Adipose tissue (tissue), 3 donors: ENCODE results near the gene TPM2. TPM values are rescaled to one million over a fixed set of nuclear protein-coding genes. Genes with fewer than 3 reads are reported as not detected.
"Not testable (repeated sequence)": the region's sequence is repeated elsewhere in the genome, so short reads cannot be mapped to it uniquely, and the experiment has no call there.

Experiments
- H3K27ac ChIP-seq: one replicate; pipeline ENCODE4 v1.5.1; 2013; ENCODE audit warnings: low read depth, low read length
- WGBS, 3 donors: extraction: QIAGEN DNeasy Blood & Tissue Kit; methylation state at CpG; one replicate each; pipeline ENCODE4 v1.1.7; 2013; 5-methylcytosine and 5-hydroxymethylcytosine counted together
- polyA plus RNA-seq, 3 donors: library from polyadenylated mRNA; stranded (reverse); fragments of 200-250 nt; gene quantifications; one replicate each; pipeline ENCODE4 v1.2.3, GENCODE V29; 2013
- donor health status: healthy with polysubstance abuse.
- donor health status: Bipolar disorder and iron deficiency.
- donor health status: healthy.

Gene TPM2
- polyA plus RNA-seq, 3 donors: 59.0 to 552 (median 253) TPM

- H3K27ac ChIP-seq: no peak overlapping the region
- WGBS, 3 donors: 0 to 1% (median 0%) methylated on average over 58 of the region's 58 CpGs
Measured at GRCh38 chr9:35646533-35647265, 43.0 kb downstream of the TPM2 start.

- H3K27ac ChIP-seq: no peak overlapping the region
- 0 to 1% (median 1%) methylated on average over 11 of the region's 11 CpGs for WGBS, 3 donors
Measured at GRCh38 chr9:35646153-35646532, 43.6 kb downstream of the TPM2 start.

GRCh38 chr9:35645736-35646135 lies 44.0 kb downstream of the TPM2 start:
- 28 to 49% (median 42%) methylated on average over 10 of the region's 10 CpGs for WGBS, 3 donors
- H3K27ac ChIP-seq: not testable (repeated sequence)

- no peak overlapping the region for H3K27ac ChIP-seq
- 91 to 96% (median 96%) methylated on average over 12 of the region's 12 CpGs for WGBS, 3 donors
Measured at GRCh38 chr9:35643046-35643445, 46.7 kb downstream of the TPM2 start.

GRCh38 chr9:35641478-35641877 lies 48.2 kb downstream of the TPM2 start:
- H3K27ac ChIP-seq: not testable (repeated sequence)
- WGBS, 3 donors: 57 to 97% (median 60%) methylated on average over 3 of the region's 3 CpGs

GRCh38 chr9:35640431-35640830 lies 49.3 kb downstream of the TPM2 start:
- WGBS, 3 donors: 95 to 98% (median 96%) methylated on average over 15 of the region's 15 CpGs
- H3K27ac ChIP-seq: not testable (repeated sequence)

GRCh38 chr9:35639631-35640030 lies 50.1 kb downstream of the TPM2 start:
- 71 to 88% (median 80%) methylated on average over 1 of the region's 1 CpG for WGBS, 3 donors
- no peak overlapping the region for H3K27ac ChIP-seq

GRCh38 chr9:35639225-35639624 lies 50.5 kb downstream of the TPM2 start:
- not testable (repeated sequence) for H3K27ac ChIP-seq
- WGBS, 3 donors: 16 to 82% (median 51%) methylated on average over 1 of the region's 1 CpG

GRCh38 chr9:35638751-35639150 lies 51.0 kb downstream of the TPM2 start:
- not testable (repeated sequence) for H3K27ac ChIP-seq
- WGBS, 3 donors: 52 to 80% (median 60%) methylated on average over 7 of the region's 8 CpGs

GRCh38 chr9:35637427-35637955 lies 52.2 kb downstream of the TPM2 start:
- 93 to 97% (median 94%) methylated on average over 9 of the region's 9 CpGs for WGBS, 3 donors

GRCh38 chr9:35636877-35637246 lies 52.9 kb downstream of the TPM2 start:
- WGBS, 3 donors: 94 to 99% (median 97%) methylated on average over 6 of the region's 6 CpGs
- H3K27ac ChIP-seq: not testable (repeated sequence)

More at GRCh38 chr9:35637427-35637955, 52.2 kb downstream of the TPM2 start:
- H3K27ac ChIP-seq: not testable (repeated sequence)

- no peak overlapping the region for H3K27ac ChIP-seq
- 79 to 84% (median 81%) methylated on average over 9 of the region's 9 CpGs for WGBS, 3 donors
Measured at GRCh38 chr9:35636135-35636876, 53.4 kb downstream of the TPM2 start.

GRCh38 chr9:35635730-35636129 lies 54.0 kb downstream of the TPM2 start:
- no peak overlapping the region for H3K27ac ChIP-seq

Other genes starting within 250 kb of the TPM2 start
- gene RUSC2, start 199.8 kb downstream of the TPM2 start, polyA plus RNA-seq: 10 to 100 TPM in 2 of 3 donors, 1 to 10 TPM in 1; 5.8 to 18.3 (median 17.1) TPM
- 10 to 100 TPM; 22.6 to 98.7 (median 59.2) TPM for gene TESK1, start 84.7 kb downstream of the TPM2 start, polyA plus RNA-seq
- gene CD72, start 71.5 kb downstream of the TPM2 start, polyA plus RNA-seq: 1 to 10 TPM; 1.7 to 3.0 (median 1.8) TPM
- 1 to 10 TPM in 2 of 3 donors, under 1 TPM in 1; 0.58 to 3.3 (median 1.0) TPM for gene SIT1, start 39.0 kb downstream of the TPM2 start, polyA plus RNA-seq
- 10 to 100 TPM in 2 of 3 donors, not detected in 1; 37.0 to 41.8 TPM for gene RMRP, start 31.9 kb downstream of the TPM2 start, polyA plus RNA-seq
- 100 to 1,000 TPM in 1 of 3 donors, 10 to 100 TPM in 2; 35.5 to 121 (median 54.4) TPM for gene CCDC107, start 31.6 kb downstream of the TPM2 start, polyA plus RNA-seq
- gene ARHGEF39, start 24.7 kb downstream of the TPM2 start, polyA plus RNA-seq: under 1 TPM; 0.22 to 0.82 (median 0.66) TPM
- gene CA9, start 16.0 kb downstream of the TPM2 start, polyA plus RNA-seq: 10 to 100 TPM in 1 of 3 donors, 1 to 10 TPM in 2; 2.2 to 45.4 (median 7.4) TPM
- gene TLN1, start 42.3 kb upstream of the TPM2 start, polyA plus RNA-seq: 100 to 1,000 TPM in 2 of 3 donors, 10 to 100 TPM in 1; 72.4 to 310 (median 201) TPM
- gene CREB3, start 42.7 kb upstream of the TPM2 start, polyA plus RNA-seq: 10 to 100 TPM; 23.1 to 37.0 (median 33.0) TPM
- gene GBA2, start 59.3 kb upstream of the TPM2 start, polyA plus RNA-seq: 10 to 100 TPM; 24.0 to 48.8 (median 36.8) TPM
- gene RGP1, start 59.4 kb upstream of the TPM2 start, polyA plus RNA-seq: 10 to 100 TPM in 1 of 3 donors, 1 to 10 TPM in 2; 7.3 to 16.0 (median 9.9) TPM
- gene MSMP, start 64.4 kb upstream of the TPM2 start, polyA plus RNA-seq: under 1 TPM in 2 of 3 donors, not detected in 1; 0.30 to 1.00 TPM
- 10 to 100 TPM in 2 of 3 donors, 1 to 10 TPM in 1; 4.9 to 27.1 (median 18.3) TPM for gene NPR2, start 101.7 kb upstream of the TPM2 start, polyA plus RNA-seq
- under 1 TPM; 0.78 to 0.90 (median 0.80) TPM for gene SPAG8, start 122.3 kb upstream of the TPM2 start, polyA plus RNA-seq
- 100 to 1,000 TPM in 1 of 3 donors, 10 to 100 TPM in 2; 54.7 to 111 (median 63.3) TPM for gene HINT2, start 125.1 kb upstream of the TPM2 start, polyA plus RNA-seq
- gene FAM221B, start 138.8 kb upstream of the TPM2 start, polyA plus RNA-seq: under 1 TPM in 1 of 3 donors, not detected in 2; 0.03 TPM
- 1 to 10 TPM; 4.5 to 5.6 (median 5.1) TPM for gene TMEM8B, start 139.3 kb upstream of the TPM2 start, polyA plus RNA-seq
- gene OR13J1, start 180.5 kb upstream of the TPM2 start, polyA plus RNA-seq: not detected
- gene HRCT1, start 216.3 kb upstream of the TPM2 start, polyA plus RNA-seq: 1 to 10 TPM; 3.6 to 9.4 (median 4.1) TPM
- gene SPAAR, start 219.6 kb upstream of the TPM2 start, polyA plus RNA-seq: 10 to 100 TPM in 2 of 3 donors, 1 to 10 TPM in 1; 1.5 to 16.9 (median 14.6) TPM